Trophoblast cell (in vitro differentiated cells and primary cell): ENCODE results near the gene ADORA2B.

Experiments
- DNase-seq, 2 donors: peaks; one replicate each; pipeline ENCODE4 v3.0.0-alpha.2; 2016
- H2AFZ ChIP-seq: 2 replicates; pipeline ENCODE4 v1.6.1; 2013; ENCODE audit warnings: low read length, moderate library complexity, mild to moderate bottlenecking; ENCODE audit not compliant: insufficient read depth, poor library complexity
- H2AK5ac ChIP-seq: 2 replicates; pipeline ENCODE4 v1.6.1; 2013; ENCODE audit warnings: mild to moderate bottlenecking, low read length
- H2BK120ac ChIP-seq: 2 replicates; pipeline ENCODE4 v1.6.1; 2013; ENCODE audit warnings: low read length, mild to moderate bottlenecking, moderate library complexity; ENCODE audit not compliant: insufficient read depth, poor library complexity
- H2BK12ac ChIP-seq: 2 replicates; pipeline ENCODE4 v1.6.1; 2013; ENCODE audit warnings: mild to moderate bottlenecking, low read length, moderate library complexity
- H2BK5ac ChIP-seq: 2 replicates; pipeline ENCODE4 v1.6.1; 2013; ENCODE audit warnings: low read length, low read depth, moderate library complexity, mild to moderate bottlenecking; ENCODE audit not compliant: poor library complexity
- H3K14ac ChIP-seq: 2 replicates; pipeline ENCODE4 v1.6.1; 2013; ENCODE audit warnings: mild to moderate bottlenecking, low read length
- H3K18ac ChIP-seq: 2 replicates; pipeline ENCODE4 v1.6.1; 2013; ENCODE audit warnings: mild to moderate bottlenecking, low read length
- H3K23ac ChIP-seq: 2 replicates; pipeline ENCODE4 v1.6.1; 2013; ENCODE audit warnings: low read length
- H3K27ac ChIP-seq: 2 replicates; pipeline ENCODE4 v1.5.1; 2013; ENCODE audit warnings: low read depth, mild to moderate bottlenecking, inconsistent platforms, low read length, moderate library complexity
- H3K27me3 ChIP-seq: 2 replicates; pipeline ENCODE4 v1.6.1; 2013; ENCODE audit warnings: inconsistent platforms, mild to moderate bottlenecking, low read length, moderate library complexity; ENCODE audit not compliant: insufficient read depth
- H3K36me3 ChIP-seq, 2 experiments: 1 replicate in 1 of 2; 2 replicates in 1 of 2; pipeline ENCODE4 v1.6.1; 2013; ENCODE audit warnings: low read length in 2 of 2, mild to moderate bottlenecking in 2 of 2, moderate library complexity in 1 of 2; ENCODE audit not compliant: insufficient read depth in 2 of 2, control insufficient read depth in 1 of 2
- H3K4ac ChIP-seq: 2 replicates; pipeline ENCODE4 v1.6.1; 2013; ENCODE audit warnings: low read depth, mild to moderate bottlenecking, low read length, moderate library complexity
- H3K4me1 ChIP-seq, 2 experiments: 1 replicate in 1 of 2; 2 replicates in 1 of 2; pipeline ENCODE4 v1.6.1; 2013; ENCODE audit warnings: low read length in 2 of 2, mild to moderate bottlenecking in 2 of 2, moderate library complexity in 1 of 2; ENCODE audit not compliant: insufficient read depth in 2 of 2, control insufficient read depth in 1 of 2
- H3K4me2 ChIP-seq: 2 replicates; pipeline ENCODE4 v1.6.1; 2013; ENCODE audit warnings: inconsistent platforms, mild to moderate bottlenecking, low read length, moderate library complexity
- H3K4me3 ChIP-seq: 2 replicates; pipeline ENCODE4 v1.5.1; 2013; ENCODE audit warnings: mild to moderate bottlenecking, low read depth, low read length, inconsistent platforms
- H3K79me1 ChIP-seq: one replicate; pipeline ENCODE4 v1.6.1; 2013; ENCODE audit warnings: low read length
- H3K79me2 ChIP-seq: 2 replicates; pipeline ENCODE4 v1.6.1; 2013; ENCODE audit warnings: low read length, mild to moderate bottlenecking; ENCODE audit not compliant: control insufficient read depth, insufficient read depth, poor library complexity
- H3K9ac ChIP-seq: 2 replicates; pipeline ENCODE4 v1.6.1; 2013; ENCODE audit warnings: mild to moderate bottlenecking, low read length
- H3K9me3 ChIP-seq: 2 replicates; pipeline ENCODE4 v1.6.1; 2013; ENCODE audit warnings: low read depth, mild to moderate bottlenecking, control low read depth, inconsistent platforms, low read length; ENCODE audit not compliant: insufficient read depth
- H4K12ac ChIP-seq: 2 replicates; pipeline ENCODE4 v1.6.1; 2013; ENCODE audit warnings: low read depth, mild to moderate bottlenecking, low read length, moderate library complexity
- H4K8ac ChIP-seq: 2 replicates; pipeline ENCODE4 v1.6.1; 2013; ENCODE audit warnings: low read depth, mild to moderate bottlenecking, low read length, moderate library complexity
- H4K91ac ChIP-seq: one replicate; pipeline ENCODE4 v1.6.1; 2013; ENCODE audit warnings: low read depth, mild to moderate bottlenecking, low read length, moderate library complexity
- WGBS: extraction: QIAGEN DNeasy Blood & Tissue Kit; methylation state at CpG from one replicate; pipeline ENCODE4 v1.1.7; 2013; ENCODE audit warnings: missing lambda C conversion rate; ENCODE audit not compliant: insufficient read length, insufficient coverage; ENCODE audit errors: extremely low coverage; 5-methylcytosine and 5-hydroxymethylcytosine counted together

The ADORA2B gene

GRCh38 chr17:15947271-15947670 lies 2.3 kb downstream of the ADORA2B start:
- H3K27ac ChIP-seq, result no peak overlapping the region
- H3K9ac ChIP-seq, result no peak overlapping the region
- peaks cover 3% of the 10 kb centered on the region for H3K9me3 ChIP-seq
- H2BK5ac ChIP-seq, result no peak overlapping the region
- peaks cover 5 to 8% of the 10 kb centered on the region in 2 experiments for H3K36me3 ChIP-seq
- no peak overlapping the region for H4K12ac ChIP-seq
- peak overlapping the region; percentile 23 for H2AFZ ChIP-seq
- peaks cover 13 to 23% of the 10 kb centered on the region in 2 experiments for H3K4me1 ChIP-seq
- H3K4me3 ChIP-seq, result no peak overlapping the region
- no peak overlapping the region for H4K8ac ChIP-seq
- peak overlapping the region; percentile 8 for H3K4ac ChIP-seq
- DNase-seq, result no peak
- H4K91ac ChIP-seq, result no peak overlapping the region
- H3K79me1 ChIP-seq, result peaks cover 18% of the 10 kb centered on the region
- H2BK120ac ChIP-seq, result no peak overlapping the region
- peak overlapping the region; percentile 16 for H2BK12ac ChIP-seq
- H3K79me2 ChIP-seq, result peaks cover 2% of the 10 kb centered on the region
- WGBS, result no CpG with 5 or more reads among the region's 3 CpGs
- H3K14ac ChIP-seq, result peak overlapping the region; percentile 18
- no peak overlapping the region for H2AK5ac ChIP-seq
- no peak overlapping the region for H3K18ac ChIP-seq
- peaks cover 8% of the 10 kb centered on the region for H3K27me3 ChIP-seq
- no peak overlapping the region for H3K23ac ChIP-seq
- no peak overlapping the region for H3K4me2 ChIP-seq

- H4K8ac ChIP-seq, result no peak overlapping the region
- H3K36me3 ChIP-seq, result peaks cover 5 to 8% of the 10 kb centered on the region in 2 experiments
- H3K79me1 ChIP-seq, result peaks cover 18% of the 10 kb centered on the region
- no peak overlapping the region for H2BK120ac ChIP-seq
- H3K4me2 ChIP-seq, result no peak overlapping the region
- no peak overlapping the region for H4K12ac ChIP-seq
- no peak overlapping the region for H3K9ac ChIP-seq
- no peak overlapping the region for H2BK5ac ChIP-seq
- no peak overlapping the region for H3K18ac ChIP-seq
- no peak overlapping the region for H3K27ac ChIP-seq
- WGBS, result no CpG with 5 or more reads among the region's 16 CpGs
- no peak for DNase-seq
- no peak overlapping the region for H2BK12ac ChIP-seq
- H3K27me3 ChIP-seq, result peaks cover 8% of the 10 kb centered on the region
- no peak overlapping the region for H2AFZ ChIP-seq
- H3K79me2 ChIP-seq, result peaks cover 2% of the 10 kb centered on the region
- H3K4me3 ChIP-seq, result no peak overlapping the region
- H4K91ac ChIP-seq, result no peak overlapping the region
- H3K23ac ChIP-seq, result no peak overlapping the region
- H3K9me3 ChIP-seq, result peaks cover 3% of the 10 kb centered on the region
- H3K14ac ChIP-seq, result no peak overlapping the region
- H3K4ac ChIP-seq, result no peak overlapping the region
- H2AK5ac ChIP-seq, result no peak overlapping the region
- peaks cover 13 to 23% of the 10 kb centered on the region in 2 experiments for H3K4me1 ChIP-seq
Observed at GRCh38 chr17:15947976-15948752, 3.2 kb downstream of the ADORA2B start.

GRCh38 chr17:15951368-15952047 lies 6.6 kb downstream of the ADORA2B start:
- H2AFZ ChIP-seq, result no peak overlapping the region
- H3K79me2 ChIP-seq, result no peaks in the 10 kb centered on the region
- no peak overlapping the region for H3K14ac ChIP-seq
- H2BK5ac ChIP-seq, result no peak overlapping the region
- H2BK12ac ChIP-seq, result no peak overlapping the region
- H3K36me3 ChIP-seq, result peaks cover 5 to 8% of the 10 kb centered on the region in 2 experiments
- no peak overlapping the region for H3K4me3 ChIP-seq
- H4K8ac ChIP-seq, result no peak overlapping the region
- peaks cover 3% of the 10 kb centered on the region for H3K9me3 ChIP-seq
- no peak overlapping the region for H2AK5ac ChIP-seq
- no peak for DNase-seq
- no peak overlapping the region for H3K4me2 ChIP-seq
- peaks cover 10 to 15% of the 10 kb centered on the region in 2 experiments for H3K4me1 ChIP-seq
- H4K12ac ChIP-seq, result no peak overlapping the region
- no peak overlapping the region for H4K91ac ChIP-seq
- H3K27me3 ChIP-seq, result no peaks in the 10 kb centered on the region
- no peak overlapping the region for H3K23ac ChIP-seq
- no peaks in the 10 kb centered on the region for H3K79me1 ChIP-seq
- H3K18ac ChIP-seq, result no peak overlapping the region
- H3K4ac ChIP-seq, result no peak overlapping the region
- H3K9ac ChIP-seq, result no peak overlapping the region
- WGBS, result no CpG with 5 or more reads among the region's 6 CpGs
- H3K27ac ChIP-seq, result no peak overlapping the region
- no peak overlapping the region for H2BK120ac ChIP-seq

- H3K4me1 ChIP-seq, result peaks cover 5 to 10% of the 10 kb centered on the region in 2 experiments
- no peak overlapping the region for H3K4me3 ChIP-seq
- H3K14ac ChIP-seq, result no peak overlapping the region
- no peaks in the 10 kb centered on the region for H3K79me1 ChIP-seq
- no CpG with 5 or more reads among the region's 7 CpGs for WGBS
- no peak overlapping the region for H3K9ac ChIP-seq
- no peak for DNase-seq
- H2BK5ac ChIP-seq, result no peak overlapping the region
- no peak overlapping the region for H2AFZ ChIP-seq
- no peak overlapping the region for H4K8ac ChIP-seq
- no peak overlapping the region for H2AK5ac ChIP-seq
- no peak overlapping the region for H2BK120ac ChIP-seq
- no peak overlapping the region for H2BK12ac ChIP-seq
- H3K27me3 ChIP-seq, result no peaks in the 10 kb centered on the region
- peaks cover 5 to 8% of the 10 kb centered on the region in 2 experiments for H3K36me3 ChIP-seq
- no peak overlapping the region for H3K27ac ChIP-seq
- no peak overlapping the region for H4K91ac ChIP-seq
- peaks cover 3% of the 10 kb centered on the region for H3K9me3 ChIP-seq
- H3K79me2 ChIP-seq, result no peaks in the 10 kb centered on the region
- no peak overlapping the region for H3K23ac ChIP-seq
- H3K4ac ChIP-seq, result no peak overlapping the region
- H3K18ac ChIP-seq, result no peak overlapping the region
- H3K4me2 ChIP-seq, result no peak overlapping the region
- no peak overlapping the region for H4K12ac ChIP-seq
Observed at GRCh38 chr17:15952048-15952532, 7.2 kb downstream of the ADORA2B start.
